ENCODE data around the gene NSUN6.
"Not testable (repeated sequence)": the region's sequence is repeated elsewhere in the genome, so short reads cannot be mapped to it uniquely, and the experiment has no call there.

Gene NSUN6

GRCh38 chr10:18619016-18619415, 32.4 kb downstream of the NSUN6 start:
- Histone ChIP-seq H3K36me3 (ENCODE audit: control insufficient read depth, insufficient read depth, low read length) (peaks cover 2% of the 10 kb centered on the region), H3K4me3 (ENCODE audit: low read length) (no peak overlapping the region), H3K27ac (ENCODE audit: low read depth, low read length) (no peak overlapping the region)

GRCh38 chr10:18616337-18616736, 35.0 kb downstream of the NSUN6 start:
- H3K27ac ChIP-seq (ENCODE audit: low read depth, low read length) = no peak overlapping the region
- peaks cover 2% of the 10 kb centered on the region for H3K36me3 ChIP-seq (ENCODE audit: control insufficient read depth, insufficient read depth, low read length)
- no peak overlapping the region for H3K4me3 ChIP-seq (ENCODE audit: low read length)
- H3K27me3 ChIP-seq (ENCODE audit: control insufficient read depth, insufficient read depth, low read length) = no peaks in the 10 kb centered on the region
- no peaks in the 10 kb centered on the region for H3K4me1 ChIP-seq (ENCODE audit: control insufficient read depth, insufficient read depth, low read length)
- H3K9ac ChIP-seq (ENCODE audit: low read length) = no peak overlapping the region

More at GRCh38 chr10:18619016-18619415, 32.4 kb downstream of the NSUN6 start:
- Histone ChIP-seq H3K27me3 (ENCODE audit: control insufficient read depth, insufficient read depth, low read length) (no peaks in the 10 kb centered on the region), H3K9ac (ENCODE audit: low read length) (no peak overlapping the region), H3K4me1 (ENCODE audit: control insufficient read depth, insufficient read depth, low read length) (no peaks in the 10 kb centered on the region)

- Histone ChIP-seq H3K4me1 (ENCODE audit: control insufficient read depth, insufficient read depth, low read length) (no peaks in the 10 kb centered on the region), H3K4me3 (ENCODE audit: low read length) (no peak overlapping the region), H3K27ac (ENCODE audit: low read depth, low read length) (no peak overlapping the region), H3K27me3 (ENCODE audit: control insufficient read depth, insufficient read depth, low read length) (no peaks in the 10 kb centered on the region), H3K36me3 (ENCODE audit: control insufficient read depth, insufficient read depth, low read length) (no peaks in the 10 kb centered on the region), H3K9ac (ENCODE audit: low read length) (no peak overlapping the region)
These were observed 35.8 kb downstream of the NSUN6 start for GRCh38 chr10:18615618-18616017.

- H3K36me3 ChIP-seq (ENCODE audit: control insufficient read depth, insufficient read depth, low read length) = no peaks in the 10 kb centered on the region
- no peak overlapping the region for H3K27ac ChIP-seq (ENCODE audit: low read depth, low read length)
- no peaks in the 10 kb centered on the region for H3K4me1 ChIP-seq (ENCODE audit: control insufficient read depth, insufficient read depth, low read length)
- H3K4me3 ChIP-seq (ENCODE audit: low read length) = no peak overlapping the region
- no peak overlapping the region for H3K9ac ChIP-seq (ENCODE audit: low read length)
- H3K27me3 ChIP-seq (ENCODE audit: control insufficient read depth, insufficient read depth, low read length) = no peaks in the 10 kb centered on the region
These were observed 40.2 kb downstream of the NSUN6 start for GRCh38 chr10:18611168-18611567.

- no peak overlapping the region for H3K27ac ChIP-seq (ENCODE audit: low read depth, low read length)
- H3K4me1 ChIP-seq (ENCODE audit: control insufficient read depth, insufficient read depth, low read length) = no peaks in the 10 kb centered on the region
- H3K4me3 ChIP-seq (ENCODE audit: low read length) = no peak overlapping the region
- H3K27me3 ChIP-seq (ENCODE audit: control insufficient read depth, insufficient read depth, low read length) = no peaks in the 10 kb centered on the region
- H3K9ac ChIP-seq (ENCODE audit: low read length) = no peak overlapping the region
- no peaks in the 10 kb centered on the region for H3K36me3 ChIP-seq (ENCODE audit: control insufficient read depth, insufficient read depth, low read length)
These were observed 40.9 kb downstream of the NSUN6 start for GRCh38 chr10:18610517-18610916.

GRCh38 chr10:18608596-18608995, 42.8 kb downstream of the NSUN6 start:
- no peaks in the 10 kb centered on the region for H3K27me3 ChIP-seq (ENCODE audit: control insufficient read depth, insufficient read depth, low read length)
- no peak overlapping the region for H3K4me3 ChIP-seq (ENCODE audit: low read length)
- H3K27ac ChIP-seq (ENCODE audit: low read depth, low read length) = no peak overlapping the region
- H3K4me1 ChIP-seq (ENCODE audit: control insufficient read depth, insufficient read depth, low read length) = no peaks in the 10 kb centered on the region
- no peak overlapping the region for H3K9ac ChIP-seq (ENCODE audit: low read length)
- no peaks in the 10 kb centered on the region for H3K36me3 ChIP-seq (ENCODE audit: control insufficient read depth, insufficient read depth, low read length)

GRCh38 chr10:18607503-18608378, 43.6 kb downstream of the NSUN6 start:
- Histone ChIP-seq H3K27ac (ENCODE audit: low read depth, low read length) (no peak overlapping the region), H3K27me3 (ENCODE audit: control insufficient read depth, insufficient read depth, low read length) (no peaks in the 10 kb centered on the region), H3K4me3 (ENCODE audit: low read length) (no peak overlapping the region), H3K4me1 (ENCODE audit: control insufficient read depth, insufficient read depth, low read length) (no peaks in the 10 kb centered on the region), H3K9ac (ENCODE audit: low read length) (no peak overlapping the region), H3K36me3 (ENCODE audit: control insufficient read depth, insufficient read depth, low read length) (no peaks in the 10 kb centered on the region)

GRCh38 chr10:18606051-18606695, 45.2 kb downstream of the NSUN6 start:
- Histone ChIP-seq H3K4me1 (ENCODE audit: control insufficient read depth, insufficient read depth, low read length) (no peaks in the 10 kb centered on the region), H3K9ac (ENCODE audit: low read length) (no peak overlapping the region), H3K27me3 (ENCODE audit: control insufficient read depth, insufficient read depth, low read length) (no peaks in the 10 kb centered on the region)

GRCh38 chr10:18601321-18601720, 50.1 kb downstream of the NSUN6 start:
- H3K27me3 ChIP-seq (ENCODE audit: control insufficient read depth, insufficient read depth, low read length) = no peaks in the 10 kb centered on the region

More at GRCh38 chr10:18606051-18606695, 45.2 kb downstream of the NSUN6 start:
- Histone ChIP-seq H3K36me3 (ENCODE audit: control insufficient read depth, insufficient read depth, low read length) (no peaks in the 10 kb centered on the region), H3K4me3 (ENCODE audit: low read length) (no peak overlapping the region), H3K27ac (ENCODE audit: low read depth, low read length) (no peak overlapping the region)

GRCh38 chr10:18599392-18599791, 52.0 kb downstream of the NSUN6 start:
- Histone ChIP-seq H3K27me3 (ENCODE audit: control insufficient read depth, insufficient read depth, low read length) (no peaks in the 10 kb centered on the region), H3K36me3 (ENCODE audit: control insufficient read depth, insufficient read depth, low read length) (no peaks in the 10 kb centered on the region), H3K4me1 (ENCODE audit: control insufficient read depth, insufficient read depth, low read length) (no peaks in the 10 kb centered on the region), H3K9ac (ENCODE audit: low read length) (no peak overlapping the region), H3K27ac (ENCODE audit: low read depth, low read length) (no peak overlapping the region), H3K4me3 (ENCODE audit: low read length) (no peak overlapping the region)

More at GRCh38 chr10:18601321-18601720, 50.1 kb downstream of the NSUN6 start:
- H3K9ac ChIP-seq (ENCODE audit: low read length) = no peak overlapping the region
- no peaks in the 10 kb centered on the region for H3K4me1 ChIP-seq (ENCODE audit: control insufficient read depth, insufficient read depth, low read length)
- H3K36me3 ChIP-seq (ENCODE audit: control insufficient read depth, insufficient read depth, low read length) = no peaks in the 10 kb centered on the region
- H3K4me3 ChIP-seq (ENCODE audit: low read length) = no peak overlapping the region
- H3K27ac ChIP-seq (ENCODE audit: low read depth, low read length) = no peak overlapping the region

- no peaks in the 10 kb centered on the region for H3K36me3 ChIP-seq (ENCODE audit: control insufficient read depth, insufficient read depth, low read length)
- no peaks in the 10 kb centered on the region for H3K4me1 ChIP-seq (ENCODE audit: control insufficient read depth, insufficient read depth, low read length)
- no peak overlapping the region for H3K4me3 ChIP-seq (ENCODE audit: low read length)
- H3K27ac ChIP-seq (ENCODE audit: low read depth, low read length) = no peak overlapping the region
- H3K27me3 ChIP-seq (ENCODE audit: control insufficient read depth, insufficient read depth, low read length) = no peaks in the 10 kb centered on the region
- H3K9ac ChIP-seq (ENCODE audit: low read length) = no peak overlapping the region
These were observed 56.7 kb downstream of the NSUN6 start for GRCh38 chr10:18594574-18595156.

GRCh38 chr10:18591141-18591540, 60.2 kb downstream of the NSUN6 start:
- not testable (repeated sequence) for H3K27me3 ChIP-seq (ENCODE audit: control insufficient read depth, insufficient read depth, low read length); H3K27ac ChIP-seq (ENCODE audit: low read depth, low read length); H3K36me3 ChIP-seq (ENCODE audit: control insufficient read depth, insufficient read depth, low read length); H3K9ac ChIP-seq (ENCODE audit: low read length); H3K4me3 ChIP-seq (ENCODE audit: low read length); H3K4me1 ChIP-seq (ENCODE audit: control insufficient read depth, insufficient read depth, low read length)

Data from rectal smooth muscle tissue (tissue), 1 donor.